ENCODE results near the gene DNAAF5. TPM values are rescaled to one million over a fixed set of nuclear protein-coding genes. Genes with fewer than 3 reads are reported as not detected.

Gene DNAAF5
- total and polyA plus RNA-seq, 2 of the 13 experiments (the other 11 are each of a cell fraction or from before 2014, with no cell fraction given), result 11.9 to 21.5 TPM

DNA sequence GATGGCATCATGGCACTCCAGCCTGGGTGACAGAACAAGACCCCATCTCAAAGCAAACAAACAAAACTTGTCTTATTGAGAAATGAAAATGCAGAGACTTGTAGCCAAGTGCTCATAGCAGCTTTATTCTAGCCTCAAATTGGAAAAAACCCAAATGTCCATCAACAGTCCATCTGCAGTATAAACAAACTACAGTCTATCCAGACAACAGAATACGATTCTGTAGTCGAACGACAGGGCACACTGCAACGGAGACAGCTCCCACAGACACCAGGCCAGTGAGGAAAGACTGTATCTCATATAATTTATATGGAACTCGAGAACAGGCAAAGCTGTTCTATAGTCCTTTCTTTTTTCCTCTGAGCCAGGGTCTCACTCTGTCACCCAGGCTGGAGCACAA is 65.0 kb downstream of the DNAAF5 start:
- Histone ChIP-seq H3K4me1 (ENCODE audit: insufficient read depth, low read length) (no peaks in the 10 kb centered on the region), H3K36me3 (replicated peaks in 1 of 2; ENCODE audit: control insufficient read depth in 1 of 2, insufficient read depth in 2 of 2, low read length in 2 of 2) (no peaks in the 10 kb centered on the region; a peak in 1 of 5 replicates), H4K20me1 (ENCODE audit: insufficient read depth, low read length) (no peaks in the 10 kb centered on the region), H2AFZ (ENCODE audit: low read length) (no peak overlapping the region), H3K27ac (ENCODE audit: extremely low read length, insufficient read depth, low read length) (no peak overlapping the region), H3K9me3 (ENCODE audit: low read length) (no peaks in the 10 kb centered on the region), H3K4me3 (replicated peaks in 1 of 3; ENCODE audit: insufficient read depth in 1 of 3, low read depth in 2 of 3, low read length in 3 of 3) (no peak overlapping the region), H3K9ac (ENCODE audit: insufficient read depth, low read depth, low read length) (no peak overlapping the region), H3K4me2 (ENCODE audit: low read depth, low read length) (no peak overlapping the region), H3K79me2 (ENCODE audit: insufficient read depth, low read length) (no peaks in the 10 kb centered on the region), H3K27me3 (ENCODE audit: control insufficient read depth in 1 of 2, insufficient read depth in 2 of 2, low read length in 2 of 2) (no peaks in the 10 kb centered on the region)
- CTCF ChIA-PET (ENCODE audit: low intra/inter-chr PET ratio, low total read pairs), result no interaction called here
- TF ChIP-seq SRY (CRISPR knock-in tag; IDR thresholded peaks at IDR 0.05) (no peak), PPARG (CRISPR knock-in tag; conservative IDR thresholded peaks at IDR 0.05) (no peak)
- TF ChIP-seq, protein P1, sequence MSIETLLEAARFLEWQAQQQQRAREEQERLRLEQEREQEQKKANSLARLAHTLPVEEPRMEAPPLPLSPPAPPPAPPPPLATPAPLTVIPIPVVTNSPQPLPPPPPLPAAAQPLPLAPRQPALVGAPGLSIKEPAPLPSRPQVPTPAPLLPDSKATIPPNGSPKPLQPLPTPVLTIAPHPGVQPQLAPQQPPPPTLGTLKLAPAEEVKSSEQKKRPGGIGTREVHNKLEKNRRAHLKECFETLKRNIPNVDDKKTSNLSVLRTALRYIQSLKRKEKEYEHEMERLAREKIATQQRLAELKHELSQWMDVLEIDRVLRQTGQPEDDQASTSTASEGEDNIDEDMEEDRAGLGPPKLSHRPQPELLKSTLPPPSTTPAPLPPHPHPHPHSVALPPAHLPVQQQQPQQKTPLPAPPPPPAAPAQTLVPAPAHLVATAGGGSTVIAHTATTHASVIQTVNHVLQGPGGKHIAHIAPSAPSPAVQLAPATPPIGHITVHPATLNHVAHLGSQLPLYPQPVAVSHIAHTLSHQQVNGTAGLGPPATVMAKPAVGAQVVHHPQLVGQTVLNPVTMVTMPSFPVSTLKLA (IDR thresholded peaks at IDR 0.05), result no peak
- POLR2A ChIA-PET, result no interaction called here
- in situ Hi-C loops (cut with HindIII; ENCODE audit: extremely low pct_ligation_motif_present, low pct_unique_long_range_greater_than_20kb), result no loop called here
- DNase-seq (ENCODE audit: low spot score), result no peak
- FAIRE-seq, result no peak
- 86% methylated on average over 5 of the region's 5 CpGs for WGBS (ENCODE audit: low lambda C conversion rate)
- ATAC-seq, result no peak
- intact Hi-C loops (cut with micrococcal nuclease; ENCODE audit: unreplicated experiment), result no loop called here
- no TSS peak for BruUV-seq (replicated peaks)

DNA sequence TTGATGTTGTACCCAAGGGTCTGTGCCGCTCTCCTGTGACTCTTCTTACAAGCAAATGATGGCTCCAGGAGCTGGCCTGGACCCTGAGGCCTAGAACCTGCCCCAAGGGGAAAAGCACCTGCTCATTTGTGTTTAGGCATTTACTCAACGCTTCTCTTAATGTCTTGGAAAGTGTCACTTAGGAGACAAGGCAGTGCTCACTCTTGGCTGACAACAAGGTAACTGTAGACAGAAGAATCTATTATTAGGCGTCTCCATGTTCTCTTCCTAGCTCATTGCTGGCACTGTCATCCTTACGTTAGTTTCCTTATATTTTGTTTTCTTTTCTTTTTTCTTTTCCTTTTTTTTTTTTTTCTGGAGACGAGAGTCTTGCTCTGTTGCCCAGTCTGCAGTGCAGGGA is 67.7 kb downstream of the DNAAF5 start:
- in situ Hi-C loops (cut with HindIII; ENCODE audit: extremely low pct_ligation_motif_present, low pct_unique_long_range_greater_than_20kb), result no loop called here
- Histone ChIP-seq H3K4me2 (ENCODE audit: low read depth, low read length) (no peak overlapping the region), H3K9me3 (ENCODE audit: low read length) (no peaks in the 10 kb centered on the region), H3K4me1 (ENCODE audit: insufficient read depth, low read length) (no peaks in the 10 kb centered on the region), H2AFZ (ENCODE audit: low read length) (no peak overlapping the region), H3K9ac (ENCODE audit: insufficient read depth, low read depth, low read length) (no peak overlapping the region), H3K27me3 (ENCODE audit: control insufficient read depth in 1 of 2, insufficient read depth in 2 of 2, low read length in 2 of 2) (no peaks in the 10 kb centered on the region), H3K4me3 (replicated peaks in 1 of 3; ENCODE audit: insufficient read depth in 1 of 3, low read depth in 2 of 3, low read length in 3 of 3) (no peak overlapping the region), H3K27ac (ENCODE audit: extremely low read length, insufficient read depth, low read length) (no peak overlapping the region), H3K36me3 (replicated peaks in 1 of 2; ENCODE audit: control insufficient read depth in 1 of 2, insufficient read depth in 2 of 2, low read length in 2 of 2) (no peaks in the 10 kb centered on the region), H3K79me2 (ENCODE audit: insufficient read depth, low read length) (no peaks in the 10 kb centered on the region), H4K20me1 (ENCODE audit: insufficient read depth, low read length) (no peaks in the 10 kb centered on the region)
- POLR2A ChIA-PET, result no interaction called here
- WGBS (ENCODE audit: low lambda C conversion rate), result 94% methylated on average over 5 of the region's 5 CpGs
- ATAC-seq (no peak), FAIRE-seq (no peak), DNase-seq (ENCODE audit: low spot score) (no peak)
- BruUV-seq (replicated peaks), result no TSS peak
- CTCF ChIA-PET (ENCODE audit: low intra/inter-chr PET ratio, low total read pairs), result no interaction called here
- intact Hi-C loops (cut with micrococcal nuclease; ENCODE audit: unreplicated experiment), result no loop called here
- TF ChIP-seq ZNF878 (CRISPR knock-in tag; IDR thresholded peaks at IDR 0.05) (no peak), ZSCAN21 (CRISPR knock-in tag; IDR thresholded peaks at IDR 0.05; ENCODE audit: borderline replicate concordance) (no peak), ZNF350 (CRISPR knock-in tag; IDR thresholded peaks at IDR 0.05; ENCODE audit: borderline replicate concordance, low read depth) (no peak), SPEN (CRISPR knock-in tag; IDR thresholded peaks at IDR 0.05; ENCODE audit: low read depth) (no peak), ZFP1 (CRISPR knock-in tag; IDR thresholded peaks at IDR 0.05) (no peak), SRY (CRISPR knock-in tag; IDR thresholded peaks at IDR 0.05) (no peak), PAWR (CRISPR knock-in tag; IDR thresholded peaks at IDR 0.05; ENCODE audit: borderline replicate concordance) (no peak), ZNF569 (CRISPR knock-in tag; IDR thresholded peaks at IDR 0.05; ENCODE audit: borderline replicate concordance) (no peak), RARG (CRISPR knock-in tag; IDR thresholded peaks at IDR 0.05; ENCODE audit: low read depth) (no peak)
- TF ChIP-seq, protein P2, sequence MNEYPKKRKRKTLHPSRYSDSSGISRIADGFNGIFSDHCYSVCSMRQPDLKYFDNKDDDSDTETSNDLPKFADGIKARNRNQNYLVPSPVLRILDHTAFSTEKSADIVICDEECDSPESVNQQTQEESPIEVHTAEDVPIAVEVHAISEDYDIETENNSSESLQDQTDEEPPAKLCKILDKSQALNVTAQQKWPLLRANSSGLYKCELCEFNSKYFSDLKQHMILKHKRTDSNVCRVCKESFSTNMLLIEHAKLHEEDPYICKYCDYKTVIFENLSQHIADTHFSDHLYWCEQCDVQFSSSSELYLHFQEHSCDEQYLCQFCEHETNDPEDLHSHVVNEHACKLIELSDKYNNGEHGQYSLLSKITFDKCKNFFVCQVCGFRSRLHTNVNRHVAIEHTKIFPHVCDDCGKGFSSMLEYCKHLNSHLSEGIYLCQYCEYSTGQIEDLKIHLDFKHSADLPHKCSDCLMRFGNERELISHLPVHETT (CRISPR knock-in tag; conservative IDR thresholded peaks at IDR 0.05), result no peak
- TF ChIP-seq, protein P3, sequence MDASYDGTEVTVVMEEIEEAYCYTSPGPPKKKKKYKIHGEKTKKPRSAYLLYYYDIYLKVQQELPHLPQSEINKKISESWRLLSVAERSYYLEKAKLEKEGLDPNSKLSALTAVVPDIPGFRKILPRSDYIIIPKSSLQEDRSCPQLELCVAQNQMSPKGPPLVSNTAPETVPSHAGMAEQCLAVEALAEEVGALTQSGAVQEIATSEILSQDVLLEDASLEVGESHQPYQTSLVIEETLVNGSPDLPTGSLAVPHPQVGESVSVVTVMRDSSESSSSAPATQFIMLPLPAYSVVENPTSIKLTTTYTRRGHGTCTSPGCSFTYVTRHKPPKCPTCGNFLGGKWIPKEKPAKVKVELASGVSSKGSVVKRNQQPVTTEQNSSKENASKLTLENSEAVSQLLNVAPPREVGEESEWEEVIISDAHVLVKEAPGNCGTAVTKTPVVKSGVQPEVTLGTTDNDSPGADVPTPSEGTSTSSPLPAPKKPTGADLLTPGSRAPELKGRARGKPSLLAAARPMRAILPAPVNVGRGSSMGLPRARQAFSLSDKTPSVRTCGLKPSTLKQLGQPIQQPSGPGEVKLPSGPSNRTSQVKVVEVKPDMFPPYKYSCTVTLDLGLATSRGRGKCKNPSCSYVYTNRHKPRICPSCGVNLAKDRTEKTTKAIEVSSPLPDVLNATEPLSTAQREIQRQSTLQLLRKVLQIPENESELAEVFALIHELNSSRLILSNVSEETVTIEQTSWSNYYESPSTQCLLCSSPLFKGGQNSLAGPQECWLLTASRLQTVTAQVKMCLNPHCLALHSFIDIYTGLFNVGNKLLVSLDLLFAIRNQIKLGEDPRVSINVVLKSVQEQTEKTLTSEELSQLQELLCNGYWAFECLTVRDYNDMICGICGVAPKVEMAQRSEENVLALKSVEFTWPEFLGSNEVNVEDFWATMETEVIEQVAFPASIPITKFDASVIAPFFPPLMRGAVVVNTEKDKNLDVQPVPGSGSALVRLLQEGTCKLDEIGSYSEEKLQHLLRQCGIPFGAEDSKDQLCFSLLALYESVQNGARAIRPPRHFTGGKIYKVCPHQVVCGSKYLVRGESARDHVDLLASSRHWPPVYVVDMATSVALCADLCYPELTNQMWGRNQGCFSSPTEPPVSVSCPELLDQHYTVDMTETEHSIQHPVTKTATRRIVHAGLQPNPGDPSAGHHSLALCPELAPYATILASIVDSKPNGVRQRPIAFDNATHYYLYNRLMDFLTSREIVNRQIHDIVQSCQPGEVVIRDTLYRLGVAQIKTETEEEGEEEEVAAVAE (CRISPR knock-in tag; IDR thresholded peaks at IDR 0.05; ENCODE audit: borderline replicate concordance), result no peak

Measured in HepG2 (cell line).